HTR-8/SVneo (cell line): ENCODE measurements around the gene VRK3.

Source experiments
- DNase-seq: peaks from one replicate; pipeline ENCODE4 v3.0.0; 2011; ENCODE audit warnings: low spot score, mixed read lengths; ENCODE audit not compliant: insufficient read length
- FAIRE-seq: peaks from 2 replicates; lab custom pipeline; 2011; peaks lifted over from hg19 to GRCh38; lab: Jason Lieb, UNC

Gene VRK3

DNA sequence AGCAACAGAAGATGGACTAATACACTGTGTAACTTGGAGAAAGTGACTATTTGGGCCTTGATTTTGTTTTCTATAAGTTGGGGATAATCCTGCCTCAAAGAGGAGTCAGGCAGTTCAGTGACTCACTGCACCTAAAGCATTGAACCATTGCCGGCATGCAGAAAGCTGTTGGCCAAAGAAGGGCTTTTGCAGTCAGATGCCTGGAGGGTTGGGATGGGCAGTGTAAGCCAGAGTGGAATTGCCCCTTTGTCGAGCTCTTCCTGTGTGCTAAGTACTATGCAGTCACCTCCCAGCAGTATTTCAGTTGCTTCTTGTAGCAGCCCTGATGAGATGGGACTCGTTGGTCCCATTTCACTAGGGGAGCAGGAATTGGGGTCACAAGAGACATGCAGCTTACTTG is 11.7 kb upstream of the VRK3 start:
- DNase-seq (no peak), FAIRE-seq (no peak)

DNA sequence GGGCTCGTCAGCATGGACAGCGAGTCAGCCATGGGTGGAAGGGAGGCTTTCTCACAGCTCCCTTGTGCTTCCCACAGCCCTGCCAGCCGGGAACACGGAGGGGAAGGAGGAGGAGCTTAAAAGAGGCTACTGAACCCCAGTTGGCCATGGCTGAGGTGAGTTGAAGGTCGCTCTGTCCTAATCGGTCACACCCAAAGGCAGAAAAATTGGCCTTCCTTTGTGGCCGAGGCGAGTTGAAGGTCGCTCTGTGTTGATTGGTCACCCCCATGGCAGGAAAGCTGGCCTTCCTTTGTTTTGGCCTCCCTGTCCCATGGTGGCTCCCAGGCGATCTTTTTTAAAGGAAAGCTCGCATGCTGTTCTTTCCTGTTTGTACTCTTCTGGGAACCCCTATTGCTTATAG is 5.8 kb upstream of the VRK3 start:
- FAIRE-seq = no peak
- DNase-seq = no peak

DNA sequence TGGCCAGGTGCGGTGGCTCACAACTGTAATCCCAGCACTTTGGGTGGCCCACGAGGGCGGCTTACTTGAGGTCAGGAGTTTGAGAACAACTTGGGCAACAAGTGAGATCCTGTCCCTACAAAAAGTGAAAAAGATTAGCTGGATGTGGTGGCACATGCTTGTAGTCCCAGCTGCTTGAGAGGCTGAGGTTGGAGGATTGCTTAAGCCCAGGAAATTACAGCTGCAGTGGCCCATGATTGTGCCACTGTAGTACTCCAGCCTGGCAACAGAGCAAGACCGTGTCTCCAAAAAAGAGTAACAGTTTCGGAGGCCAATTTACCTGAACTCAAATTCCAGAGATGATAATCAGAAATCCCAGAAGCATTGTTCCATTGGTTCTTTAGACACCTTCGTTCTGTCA is 5.1 kb upstream of the VRK3 start:
- DNase-seq = no peak
- FAIRE-seq = no peak

DNA sequence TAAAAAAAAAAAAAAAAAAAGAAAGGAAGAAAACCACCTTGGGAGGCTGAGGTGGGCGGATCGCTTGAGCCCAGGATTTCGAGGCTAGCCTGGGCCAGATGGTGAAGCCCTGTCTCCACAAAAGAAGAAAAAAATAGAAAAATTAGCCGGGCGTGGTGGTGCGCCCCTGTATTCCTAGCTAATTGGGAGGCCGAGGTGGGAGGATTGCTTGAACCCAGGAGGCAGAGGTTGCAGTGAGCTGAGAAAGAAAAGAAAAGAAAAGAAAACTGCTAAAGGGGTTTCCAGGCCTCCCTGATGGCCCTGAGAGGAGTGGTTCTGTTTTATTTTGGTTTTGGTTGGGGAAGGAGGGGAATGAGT is 1.4 kb upstream of the VRK3 start:
- DNase-seq (no peak), FAIRE-seq (no peak)

DNA sequence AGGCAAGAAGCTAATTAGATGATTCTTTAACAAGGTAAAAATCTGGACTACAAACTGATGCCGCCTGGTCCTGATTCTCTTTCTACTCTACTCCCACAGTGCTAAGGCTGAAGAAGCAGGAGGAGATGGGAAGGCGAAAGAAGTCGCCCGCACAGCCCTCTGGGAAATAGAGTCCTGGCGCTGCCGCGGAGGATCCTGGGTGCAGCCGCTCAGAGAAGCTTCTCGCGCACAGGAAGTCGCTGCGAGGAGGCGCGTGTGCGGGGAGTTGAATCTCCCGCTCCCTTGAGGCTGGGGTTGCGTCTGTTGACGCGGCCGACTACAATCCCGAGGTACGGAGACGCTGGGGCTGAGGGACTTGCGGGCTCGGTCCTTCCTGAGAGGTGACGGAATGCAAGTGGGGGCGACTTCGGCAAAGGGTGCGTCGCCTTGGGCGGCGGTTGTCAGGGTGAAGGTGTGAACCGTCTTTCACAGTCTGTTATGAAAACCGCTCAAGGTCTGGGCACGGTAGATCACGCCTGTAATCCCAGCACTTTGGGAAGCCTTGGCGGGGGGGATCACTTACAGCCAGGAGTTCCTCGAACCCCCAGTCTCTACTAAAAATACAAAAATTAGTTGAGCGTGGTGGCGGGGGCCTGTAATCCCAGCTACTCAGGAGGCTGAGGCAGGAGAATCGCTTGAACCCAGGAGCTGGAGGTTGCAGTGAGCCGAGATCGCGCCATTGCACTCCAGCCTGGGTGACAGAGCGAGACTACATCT is 800 bp upstream of the VRK3 start, which contains the start of gene ZNF473:
ZNF473 (plus strand) TSS at position 212 of the 756 bp plus-strand sequence. CDS start 5,078 bp downstream, outside the sequence.
- DNase-seq (peak; percentile 92), FAIRE-seq (no peak)

DNA sequence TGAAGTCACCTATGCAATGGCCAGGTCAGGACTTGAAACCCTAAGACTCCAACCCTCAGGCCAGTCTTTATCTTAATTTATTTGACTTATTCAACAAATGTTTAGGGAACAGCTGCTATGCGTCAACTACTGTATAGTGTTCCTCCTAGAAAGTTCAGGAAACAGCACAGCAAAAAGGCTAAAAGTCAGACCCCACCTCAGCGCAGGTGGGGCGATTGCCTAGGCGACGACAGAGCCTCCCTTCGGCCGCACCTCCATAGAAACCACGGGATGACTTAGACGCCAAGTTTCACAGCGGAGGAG is 502 bp downstream of the VRK3 start:
- DNase-seq = no peak
- FAIRE-seq = no peak

DNA sequence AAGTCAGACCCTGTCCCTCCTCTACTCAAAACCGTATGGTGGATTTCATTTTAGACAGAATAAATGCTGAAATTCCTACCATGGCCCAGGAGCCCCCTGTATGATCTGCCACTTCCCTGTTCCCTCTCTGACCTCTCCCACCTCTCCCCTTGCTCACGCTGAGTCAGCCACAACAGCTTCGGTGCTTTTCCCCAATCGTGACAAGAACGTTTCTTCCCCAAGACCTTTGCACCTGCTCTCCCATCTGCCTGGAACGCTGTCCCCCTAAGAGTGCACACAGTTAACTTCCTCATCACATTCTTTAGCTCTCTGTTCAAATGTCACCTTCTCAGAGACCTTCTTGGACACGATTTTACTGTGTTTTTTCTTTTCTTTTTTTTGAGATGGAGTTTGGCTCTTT is 2.3 kb downstream of the VRK3 start:
- no peak for DNase-seq
- FAIRE-seq = no peak

DNA sequence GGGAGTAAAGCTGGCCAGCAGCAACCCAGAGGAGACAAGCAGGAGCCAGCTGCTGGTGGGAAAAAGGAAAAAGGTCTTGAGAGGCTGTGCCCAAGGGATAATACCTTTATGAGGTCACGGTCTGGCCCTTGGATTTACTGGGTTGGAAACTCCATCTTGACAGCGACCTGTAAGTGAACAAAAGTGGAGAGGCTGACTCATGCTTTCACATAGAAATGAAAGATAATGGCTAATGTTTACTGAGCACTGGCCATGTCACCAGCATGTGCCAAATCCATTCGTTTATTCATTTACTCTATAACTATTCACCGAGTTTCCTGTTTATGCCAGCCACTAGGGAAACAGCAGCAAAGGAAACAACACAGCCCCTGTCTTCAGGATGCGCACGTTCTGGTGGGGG is 4.7 kb downstream of the VRK3 start:
- DNase-seq = no peak

DNA sequence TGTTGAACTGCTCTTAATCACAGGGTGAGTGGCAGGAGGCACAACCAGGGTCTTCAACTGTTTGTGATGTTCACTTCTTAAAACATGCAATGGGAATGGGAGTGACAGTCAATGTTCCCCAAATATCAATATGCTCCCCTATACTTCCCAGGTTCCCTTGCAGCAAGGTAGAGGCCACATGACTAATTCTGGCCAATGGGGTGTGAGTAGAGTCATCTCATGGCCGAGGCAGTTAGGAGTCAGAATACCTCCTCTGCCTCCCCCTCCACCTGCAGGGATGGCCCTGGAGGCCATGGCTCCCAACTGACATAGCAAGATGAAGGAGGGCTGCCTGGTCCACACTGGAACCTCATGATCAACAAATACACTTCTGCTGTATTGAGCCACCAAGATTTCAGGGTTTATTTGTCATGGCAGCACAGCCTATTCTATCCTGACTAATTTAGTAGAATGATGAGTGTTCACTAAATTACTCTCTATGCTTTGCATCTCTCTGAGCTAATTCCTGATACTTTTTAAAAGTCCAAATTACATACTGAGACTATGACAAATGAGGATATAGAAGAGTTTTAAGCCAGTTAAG is 8.9 kb downstream of the VRK3 start:
- DNase-seq (no peak), FAIRE-seq (no peak)

More for the DNA sequence above, 4.7 kb downstream of the VRK3 start:
- no peak for FAIRE-seq

DNA sequence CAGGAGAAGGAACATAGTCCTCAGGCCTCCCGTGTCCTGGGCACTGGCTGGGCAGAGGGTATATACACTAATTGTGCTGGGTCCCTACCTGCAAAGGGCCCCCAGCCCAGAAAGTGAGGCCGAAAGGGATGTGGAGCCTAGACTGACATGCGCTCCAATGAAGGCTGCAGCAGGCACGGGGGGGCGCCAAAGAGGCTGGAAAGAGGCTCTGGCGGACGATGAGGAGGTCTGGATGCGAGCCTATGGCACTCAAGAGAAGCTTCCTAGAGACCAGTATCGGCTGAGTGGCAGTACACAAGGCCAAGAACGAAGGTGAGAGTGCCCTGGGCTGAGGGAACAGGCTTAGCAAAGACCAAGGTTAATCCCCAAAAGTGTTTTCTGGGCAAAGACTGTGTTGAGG is 16.6 kb downstream of the VRK3 start:
- DNase-seq = no peak
- peak; percentile 31 for FAIRE-seq

DNA sequence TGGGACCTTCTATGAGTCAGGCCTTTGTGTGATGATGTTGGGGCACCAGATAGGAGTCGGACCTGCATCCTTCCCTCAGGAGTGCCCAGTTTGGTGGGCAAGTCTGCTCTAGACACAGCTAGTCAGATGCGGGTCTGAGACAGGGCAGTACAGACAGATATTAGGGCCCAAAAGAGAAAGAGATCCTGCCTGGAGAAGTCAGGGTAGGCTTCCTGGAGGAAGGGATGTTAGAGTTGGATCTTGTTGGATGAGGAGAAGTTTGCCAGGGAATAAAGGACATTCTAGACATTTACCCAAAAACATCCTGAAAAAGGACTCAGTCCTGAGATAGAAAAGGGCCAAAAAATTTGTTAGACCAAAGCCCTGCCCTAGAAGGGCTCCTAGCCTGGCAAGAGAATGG is 17.2 kb downstream of the VRK3 start:
- no peak for FAIRE-seq
- no peak for DNase-seq

DNA sequence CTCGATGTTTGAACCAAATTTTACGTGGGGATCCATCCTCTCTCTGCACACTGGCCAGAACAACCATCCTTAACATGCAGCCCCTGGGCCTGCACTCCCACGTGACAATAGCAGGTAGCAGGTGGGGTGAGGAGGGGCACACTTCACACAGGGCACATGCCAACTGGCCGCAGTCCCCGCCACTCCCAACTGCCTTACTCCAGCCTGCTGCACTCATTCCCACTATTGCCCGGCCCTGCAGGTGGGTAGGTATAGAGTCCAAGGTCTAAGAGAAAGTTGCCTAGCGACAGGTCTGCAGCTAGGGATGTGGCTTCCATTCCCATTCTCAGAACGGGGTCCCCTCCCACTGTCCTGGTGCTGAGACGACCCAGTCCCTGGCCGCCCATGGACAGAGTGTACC is 18.0 kb downstream of the VRK3 start:
- FAIRE-seq (no peak), DNase-seq (no peak)

DNA sequence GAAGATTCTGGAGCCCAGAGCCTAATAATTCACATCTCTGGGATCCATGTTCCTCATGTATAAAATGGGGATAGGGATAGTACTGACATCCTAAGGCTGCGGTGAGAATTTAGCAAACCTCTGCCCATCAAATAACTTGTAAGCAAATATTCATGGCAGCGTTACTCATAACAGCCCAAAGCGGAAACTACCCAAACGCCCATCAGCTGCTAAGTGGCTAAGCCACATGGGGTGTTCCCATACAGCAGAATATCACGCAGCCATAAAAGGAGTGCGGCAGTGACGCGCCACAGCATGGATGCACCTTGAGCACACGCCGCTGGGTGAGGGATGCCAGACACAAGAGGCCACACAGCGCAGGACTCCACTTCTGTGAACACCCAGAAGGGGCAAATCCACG is 19.7 kb downstream of the VRK3 start:
- no peak for DNase-seq
- peak; percentile 55 for FAIRE-seq

DNA sequence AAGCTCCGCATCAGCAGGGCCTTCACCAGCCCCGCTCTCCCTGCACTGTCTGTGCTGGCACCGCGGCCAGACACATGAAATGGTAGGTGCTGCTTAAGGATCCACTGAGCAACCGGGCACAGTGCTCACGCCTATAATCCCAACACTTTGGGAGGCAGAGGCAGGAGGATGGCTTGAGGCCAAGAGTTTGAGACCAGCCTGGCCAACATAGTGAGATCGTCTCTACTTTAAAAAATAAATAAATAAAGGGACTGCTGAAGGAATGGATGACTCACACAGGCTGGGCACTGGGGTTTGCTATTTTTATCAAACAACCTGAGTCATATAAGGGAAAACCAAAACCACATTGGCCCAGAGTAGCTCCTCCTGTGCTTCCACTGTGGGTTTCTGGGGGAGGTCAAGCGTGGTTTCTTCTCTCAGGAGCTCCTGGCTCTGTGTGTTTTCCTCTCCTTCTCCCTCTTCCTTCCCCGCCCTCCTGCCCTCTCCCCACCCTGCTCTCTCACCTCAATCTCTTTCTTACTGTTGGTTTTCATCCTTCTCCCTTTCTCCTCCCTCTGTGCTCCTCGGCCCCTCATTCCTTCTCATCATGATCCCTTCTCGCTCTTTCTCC is 21.3 kb downstream of the VRK3 start:
- DNase-seq = peak; percentile 87
- no peak for FAIRE-seq

DNA sequence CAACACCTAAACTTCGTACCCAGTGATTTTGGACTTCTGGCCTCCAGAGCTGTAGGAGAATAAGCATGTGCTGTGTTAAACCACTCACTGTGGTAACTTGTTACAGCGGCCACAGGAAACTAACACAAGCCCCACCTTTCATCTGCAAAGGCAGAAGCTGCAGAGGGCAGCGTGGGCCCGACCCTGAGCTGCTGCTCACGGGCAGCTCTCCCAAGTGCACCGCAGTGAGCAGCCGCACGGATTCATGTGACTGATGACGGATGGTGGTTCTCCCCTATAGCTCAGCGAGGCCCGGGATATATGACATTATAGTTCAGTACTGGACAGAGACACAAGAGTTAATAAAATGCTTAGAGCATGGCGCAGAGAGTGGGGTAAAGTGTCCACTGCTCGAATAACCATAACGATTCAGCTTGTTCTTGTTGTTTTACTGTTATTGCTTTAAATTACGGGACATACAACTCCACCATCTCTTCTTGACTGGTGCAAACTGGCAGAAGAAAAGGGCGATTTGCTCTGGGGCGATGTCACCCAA is 21.9 kb downstream of the VRK3 start:
- DNase-seq = no peak
- no peak for FAIRE-seq

DNA sequence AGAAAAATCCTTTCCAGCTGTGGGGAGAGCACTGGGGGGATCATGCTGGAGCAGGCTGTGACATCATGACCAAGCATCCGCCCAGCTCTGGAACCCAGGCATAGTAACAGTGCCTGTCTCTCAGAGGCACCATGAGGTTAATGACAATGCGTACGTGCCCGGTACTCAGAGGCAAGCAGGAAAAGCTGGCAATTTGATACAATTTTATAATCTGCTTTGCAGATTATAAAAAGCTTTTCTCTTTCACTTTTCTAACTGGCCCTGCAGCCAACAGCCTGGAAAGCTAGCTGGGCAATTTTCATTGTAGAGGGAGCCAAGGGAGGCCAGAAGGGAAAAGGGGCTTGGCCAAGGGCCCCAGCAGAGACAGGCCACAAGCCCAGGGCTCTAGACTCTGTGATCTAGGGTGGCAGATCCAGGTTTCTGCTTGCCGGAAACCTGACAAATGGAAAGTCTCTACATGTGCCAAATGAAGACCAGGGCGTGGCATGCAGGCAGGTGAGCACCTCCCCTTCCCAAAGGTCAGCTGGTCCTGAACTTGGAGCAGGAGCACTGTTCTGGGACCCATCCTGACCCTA is 22.7 kb downstream of the VRK3 start:
- no peak for FAIRE-seq
- DNase-seq = no peak

DNA sequence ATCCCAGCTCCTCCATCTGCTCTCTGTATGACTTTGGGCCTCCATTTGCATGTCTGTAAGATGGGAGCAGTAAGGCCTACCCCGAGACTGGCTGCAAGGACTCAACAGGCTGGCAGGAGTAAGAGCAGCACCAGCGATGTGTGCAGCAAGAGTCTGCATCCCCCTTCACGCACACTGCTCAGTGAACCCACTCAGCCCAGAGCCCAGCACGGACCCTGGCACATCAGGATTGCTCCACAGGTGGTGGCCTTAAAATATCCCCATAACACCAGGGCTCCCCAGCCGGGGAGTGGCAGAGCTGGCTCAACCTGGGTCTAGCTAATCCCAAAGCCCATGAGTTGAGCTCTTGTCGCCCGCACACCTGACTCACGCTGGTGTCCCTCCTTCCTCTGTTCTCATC is 23.4 kb downstream of the VRK3 start:
- FAIRE-seq (no peak), DNase-seq (no peak)

DNA sequence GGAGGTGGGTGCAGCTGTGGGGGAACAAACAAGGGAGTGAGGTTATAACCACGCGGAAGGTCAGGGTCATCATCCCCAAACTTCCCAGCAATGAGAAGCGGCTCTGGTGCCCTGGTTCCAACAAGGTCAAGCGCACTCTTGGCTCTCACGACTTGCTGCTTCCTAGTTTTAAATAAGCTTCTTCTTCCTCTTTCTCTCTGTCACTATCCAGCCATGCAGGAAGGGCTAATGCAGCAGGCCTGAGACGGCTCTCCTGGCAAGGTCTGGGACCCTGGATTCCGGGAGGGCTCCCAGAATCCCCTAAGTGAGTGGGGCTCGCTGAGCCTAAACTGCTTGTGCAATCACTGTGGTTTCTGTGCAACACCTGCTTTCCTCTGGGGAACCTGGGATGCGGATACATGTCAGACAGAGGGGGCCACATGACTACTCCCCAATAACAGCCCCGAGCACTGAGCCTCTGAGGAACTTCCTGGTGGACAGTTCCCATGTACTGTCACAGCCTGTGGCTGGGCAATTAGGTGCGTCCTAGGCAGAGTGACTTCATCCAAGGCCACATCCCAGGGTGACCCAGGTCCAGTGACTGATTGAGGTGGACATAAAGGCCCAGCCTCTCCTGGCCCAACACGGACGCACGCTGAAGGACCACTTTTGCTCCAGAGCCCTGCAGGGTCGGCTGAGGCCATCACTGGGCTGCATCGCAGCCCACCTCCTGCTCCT is 24.2 kb downstream of the VRK3 start:
- DNase-seq = no peak
- no peak for FAIRE-seq

DNA sequence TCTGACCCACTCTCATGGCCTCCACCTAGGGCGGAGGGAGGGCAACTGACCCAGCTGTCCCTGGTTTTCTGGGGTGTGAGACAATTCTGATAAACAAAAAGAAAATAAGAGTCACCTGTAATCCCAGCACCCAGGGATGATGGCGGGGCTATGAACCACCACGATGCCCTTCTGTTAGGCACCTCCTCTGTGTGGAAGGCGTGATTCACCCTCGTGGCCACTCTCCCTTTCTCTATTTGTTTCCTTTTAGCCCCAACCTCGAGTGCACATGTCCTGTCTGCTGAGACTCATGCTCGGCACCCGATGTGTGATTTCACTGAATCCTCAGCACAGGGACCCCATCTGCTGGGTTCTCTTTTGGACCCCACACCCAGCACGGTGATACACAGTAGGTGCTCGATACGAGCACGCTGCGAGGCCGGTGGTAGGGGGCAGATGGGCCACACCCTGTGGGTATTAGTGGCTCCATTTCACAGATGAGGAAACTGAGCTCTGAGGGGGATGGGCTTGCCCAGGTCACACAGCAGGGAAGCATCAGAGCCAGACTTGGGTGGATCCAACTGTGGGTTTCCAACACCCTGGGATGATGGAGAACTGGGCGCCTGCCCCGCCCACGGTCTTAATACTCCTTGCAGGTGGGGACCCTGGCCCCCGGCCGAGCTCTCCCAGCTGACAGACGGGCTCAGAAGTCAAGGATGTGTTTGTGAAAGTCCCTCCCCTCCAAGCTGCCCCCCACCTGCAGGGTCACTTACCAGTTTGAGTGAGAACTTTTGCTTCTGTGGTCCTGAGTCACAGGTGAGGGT is 24.9 kb downstream of the VRK3 start:
- DNase-seq (no peak), FAIRE-seq (no peak)
